HG03520 (cell line): ENCODE data around the gene RBPJL.

Experiments used
- ATAC-seq: cut with Tn5 transposase; IDR thresholded peaks from one replicate; pipeline ENCODE4 v1.9.1; 2021; ENCODE audit warnings: mild to moderate bottlenecking, moderate library complexity; ENCODE audit not compliant: unreplicated experiment

The RBPJL gene

GRCh38 chr20:45292343-45292742 lies 14.3 kb upstream of the RBPJL start:
- ATAC-seq = no peak

DNA sequence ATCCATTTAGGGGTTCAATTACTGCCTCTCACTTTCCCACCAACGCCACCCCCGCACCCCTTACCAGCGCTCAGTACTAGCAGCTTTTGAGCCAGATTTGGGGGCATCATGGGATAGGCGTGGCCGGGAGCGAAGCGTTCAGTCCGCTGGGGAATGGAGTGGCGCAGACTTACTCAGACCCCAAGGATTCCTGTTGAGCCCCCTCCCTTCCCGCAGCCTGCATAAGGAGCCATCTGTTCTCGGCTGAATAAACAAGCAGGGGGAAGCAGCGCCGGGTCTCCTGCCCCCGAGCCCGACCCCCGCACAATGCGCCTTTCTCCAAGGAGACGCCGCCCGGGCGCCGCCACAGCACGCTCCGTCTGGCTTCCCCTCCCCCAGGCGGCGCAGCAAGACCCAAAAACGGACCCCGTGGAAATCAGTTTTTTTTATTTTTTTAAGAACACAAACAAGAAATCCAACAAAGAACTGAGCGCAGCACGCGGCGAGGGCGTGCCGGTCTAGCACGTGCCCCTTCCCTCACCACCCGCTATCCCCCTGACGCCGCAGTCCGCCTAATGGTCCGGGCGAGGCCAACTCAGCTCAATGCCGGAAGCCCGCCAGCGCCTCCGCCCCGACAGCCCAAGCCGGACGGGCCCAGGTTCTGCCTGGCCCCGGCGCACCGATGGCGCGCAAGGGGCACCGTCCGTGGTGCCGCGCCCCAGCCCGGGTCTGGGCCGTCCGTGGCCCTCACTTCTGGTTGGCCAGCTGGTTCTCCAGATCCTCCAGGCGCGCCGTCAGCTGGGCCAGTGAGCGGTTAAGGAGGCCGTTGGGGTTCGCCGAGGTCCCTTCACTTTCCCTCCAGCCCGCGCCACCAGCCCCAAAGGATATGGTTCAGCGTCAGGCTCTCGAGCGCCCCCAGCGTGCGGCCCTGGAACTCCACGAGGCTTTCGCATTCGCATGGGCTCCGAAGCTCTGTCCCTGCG lies 13.3 kb upstream of the RBPJL start:
- peak; percentile 56 for ATAC-seq

DNA sequence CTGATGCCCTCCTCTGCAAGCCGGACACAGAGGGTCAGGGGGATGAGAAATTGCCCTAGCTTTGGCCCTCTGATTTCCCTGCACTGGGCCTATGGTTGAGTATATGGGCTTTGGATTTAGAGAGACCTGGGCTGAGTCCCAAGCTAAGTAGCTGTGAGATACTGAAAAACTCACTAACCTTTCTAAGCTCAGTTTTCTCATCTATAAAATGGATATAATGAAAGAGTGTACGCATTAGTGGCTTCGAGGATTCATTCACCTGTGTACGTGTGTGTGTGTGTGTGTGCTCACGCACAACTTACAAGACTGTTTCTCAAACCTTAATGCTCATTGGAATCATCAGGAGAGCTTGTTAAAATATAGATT lies 12.7 kb upstream of the RBPJL start:
- ATAC-seq = no peak

DNA sequence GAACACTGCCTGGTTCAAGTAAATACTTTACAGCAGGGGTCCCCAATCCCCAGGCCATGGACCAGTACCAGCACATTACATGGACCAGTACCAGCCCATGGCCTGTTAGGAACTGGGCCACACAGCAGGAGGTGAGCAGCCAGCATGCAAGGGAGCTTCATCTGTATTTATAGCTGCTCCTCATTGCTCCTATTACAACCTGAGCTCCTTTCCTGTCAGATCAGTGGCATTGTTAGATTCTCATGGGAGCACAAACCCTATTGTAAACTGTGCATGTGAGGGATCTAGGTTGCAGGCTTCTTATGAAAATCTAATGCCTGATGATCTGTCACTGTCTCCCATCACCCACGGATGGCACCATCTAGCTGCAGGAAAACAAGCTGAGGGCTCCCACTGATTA lies 12.0 kb upstream of the RBPJL start:
- no peak for ATAC-seq

DNA sequence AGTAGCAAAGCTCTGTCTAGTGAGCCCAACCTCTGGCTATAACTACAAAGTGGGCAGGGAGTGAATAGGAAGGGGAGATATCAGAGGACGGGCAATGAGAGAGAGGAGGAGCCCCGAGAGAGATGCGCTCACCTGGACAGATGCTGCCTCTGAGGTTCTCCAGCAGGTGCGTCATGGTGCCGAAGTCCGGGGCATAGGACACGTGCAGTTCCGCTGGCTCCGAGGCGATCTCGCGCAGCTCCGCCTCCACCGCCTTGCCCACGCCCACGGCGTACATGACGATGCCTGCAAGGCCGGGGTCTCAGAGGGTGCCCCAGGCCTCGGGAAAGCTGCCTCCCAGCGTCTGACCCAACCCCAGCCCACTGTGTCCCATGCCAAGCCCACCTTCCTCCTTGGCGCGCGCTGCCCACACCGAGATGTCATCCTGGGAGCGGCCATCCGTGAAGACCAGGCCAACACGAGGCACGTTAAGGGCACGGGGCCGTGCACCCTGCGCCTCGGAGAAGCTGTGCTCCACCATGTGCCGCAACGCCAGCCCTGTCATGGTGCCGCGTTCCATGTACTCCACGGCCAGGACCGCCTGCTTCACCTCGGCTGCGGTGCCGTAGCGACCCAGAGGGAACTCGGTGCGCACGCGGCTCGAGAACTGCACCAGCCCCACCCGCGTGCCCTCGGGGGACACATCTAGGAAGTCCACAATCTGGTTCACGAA lies 8.7 kb upstream of the RBPJL start:
- ATAC-seq = no peak

GRCh38 chr20:45299786-45300185 lies 6.9 kb upstream of the RBPJL start:
- ATAC-seq = no peak

DNA sequence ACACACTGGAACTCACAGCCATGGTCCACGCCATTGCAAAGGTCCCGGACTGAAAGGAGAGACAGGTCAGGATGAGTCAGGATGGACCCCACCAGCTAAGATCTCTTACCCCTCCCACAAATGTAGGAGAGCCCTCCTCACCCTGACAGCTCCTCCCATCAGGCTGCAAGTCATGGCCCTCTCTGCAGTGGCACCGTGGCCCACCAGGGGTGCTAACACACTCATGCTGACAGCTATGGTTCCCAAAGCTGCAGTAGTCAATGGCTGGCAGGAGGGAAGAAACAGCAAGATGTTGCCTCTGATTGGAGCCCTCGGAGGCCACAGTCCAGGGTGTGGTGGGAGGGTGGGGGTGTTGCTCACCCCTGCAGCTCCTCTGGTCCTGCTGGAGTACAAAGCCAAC lies 5.7 kb upstream of the RBPJL start:
- no peak for ATAC-seq

DNA sequence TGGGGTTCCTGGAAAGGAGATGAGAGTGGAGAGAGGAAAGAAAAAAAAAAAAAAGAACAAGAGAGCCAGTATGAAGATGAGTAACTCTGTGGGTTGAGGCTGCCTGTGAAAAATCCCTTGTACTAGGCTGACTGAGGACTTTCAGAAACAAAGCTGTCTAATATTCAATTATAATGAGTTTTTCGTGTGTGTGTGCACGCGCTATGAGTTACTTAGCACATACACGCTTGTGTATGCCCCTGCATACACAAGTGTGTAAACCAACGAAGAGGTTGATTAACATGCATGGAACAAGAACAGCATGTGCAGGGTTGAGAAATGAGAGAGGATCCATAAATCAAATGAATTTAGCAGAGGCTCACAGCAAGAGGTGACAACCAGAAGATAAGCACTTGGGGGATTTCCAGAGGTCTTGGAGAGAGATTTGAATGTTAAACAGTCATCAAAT lies 4.8 kb upstream of the RBPJL start:
- no peak for ATAC-seq

- no peak for ATAC-seq
Observed at GRCh38 chr20:45303586-45304463, 2.8 kb upstream of the RBPJL start.

DNA sequence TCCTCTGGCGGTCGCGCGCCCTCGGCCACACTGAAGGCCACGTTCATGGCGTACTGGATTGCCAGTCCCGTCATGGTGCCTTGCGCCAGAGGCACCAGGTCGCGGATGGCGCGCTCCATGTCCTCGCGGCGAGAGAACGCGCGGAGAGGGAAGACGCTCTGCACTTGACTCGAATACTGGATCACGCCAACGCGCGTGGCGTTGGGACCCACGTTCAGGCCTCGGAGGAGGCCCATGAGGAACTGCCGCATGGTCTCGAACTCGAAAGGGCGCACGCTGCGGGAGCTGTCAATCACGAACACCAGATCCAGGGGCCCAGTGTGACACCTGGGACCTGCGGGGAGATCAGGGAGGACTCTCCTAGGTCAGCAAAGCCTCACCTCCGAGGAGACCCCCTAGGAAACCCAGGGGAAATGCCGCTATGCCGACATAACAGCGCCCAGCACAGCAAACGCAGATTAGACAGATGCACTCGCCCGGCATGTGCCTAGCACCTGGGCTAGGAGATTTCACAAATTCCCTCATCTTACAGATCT lies 2.1 kb upstream of the RBPJL start:
- ATAC-seq = no peak

GRCh38 chr20:45305262-45305661 lies 1.4 kb upstream of the RBPJL start:
- no peak for ATAC-seq

- no peak for ATAC-seq
Observed at GRCh38 chr20:45307076-45307640, 518 bp downstream of the RBPJL start.

- no peak for ATAC-seq
Observed at GRCh38 chr20:45308117-45308778, 1.6 kb downstream of the RBPJL start, which contains the start of gene MATN4. Gene MATN4 (minus strand): TSS chr20:45308299. CDS start chr20:45305582, 2,717 bp downstream.

DNA sequence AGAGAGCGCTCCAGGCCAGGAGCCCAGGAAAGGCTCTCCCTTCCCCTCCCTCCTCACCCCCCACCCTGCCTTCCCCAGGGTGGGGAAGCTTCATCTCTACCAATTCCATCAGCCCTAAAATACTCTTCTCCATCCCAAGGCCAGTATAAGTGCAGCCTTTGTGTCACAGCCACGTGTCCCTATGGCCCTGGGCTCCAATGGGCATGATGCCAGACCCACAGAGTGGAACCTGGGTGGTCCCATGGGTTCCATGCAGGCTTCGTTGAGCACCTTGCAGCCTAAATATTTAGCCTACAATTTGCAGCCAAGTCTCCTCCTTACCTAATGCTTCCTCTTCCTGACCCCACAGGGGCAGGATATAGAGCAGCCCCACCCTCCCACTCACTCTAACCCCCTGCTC lies 2.4 kb downstream of the RBPJL start:
- ATAC-seq = no peak

DNA sequence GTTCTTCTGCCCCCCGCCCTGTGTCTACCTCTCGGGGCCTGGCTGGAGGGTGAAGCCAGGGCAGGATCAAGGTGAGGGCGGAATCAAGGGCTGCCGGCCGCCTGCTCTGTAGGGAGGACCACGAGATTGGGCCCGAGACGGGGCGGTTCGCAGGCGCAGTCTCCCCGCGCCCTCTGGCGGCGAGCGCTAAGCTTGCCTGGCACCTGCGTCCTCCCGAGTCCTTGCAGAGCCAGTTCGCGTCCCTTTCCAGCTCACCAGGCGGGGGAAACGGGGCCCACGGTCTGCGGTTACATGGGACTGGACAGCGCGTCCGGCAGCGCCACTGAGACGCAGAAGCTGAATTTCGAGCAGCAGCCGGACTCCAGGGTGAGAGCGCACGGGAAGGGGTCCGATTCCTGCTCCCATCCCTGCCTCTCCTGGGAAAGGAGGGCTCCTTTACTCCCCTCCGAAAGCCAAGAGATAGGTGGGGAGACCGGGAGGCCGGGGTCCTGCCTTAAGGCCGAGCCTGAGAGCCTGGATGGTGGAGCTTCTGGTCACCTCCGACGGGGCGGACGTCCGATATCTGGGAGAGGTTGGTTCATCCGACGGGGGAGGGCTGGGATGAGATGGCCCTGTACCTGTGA lies 5.1 kb downstream of the RBPJL start:
- no peak for ATAC-seq

DNA sequence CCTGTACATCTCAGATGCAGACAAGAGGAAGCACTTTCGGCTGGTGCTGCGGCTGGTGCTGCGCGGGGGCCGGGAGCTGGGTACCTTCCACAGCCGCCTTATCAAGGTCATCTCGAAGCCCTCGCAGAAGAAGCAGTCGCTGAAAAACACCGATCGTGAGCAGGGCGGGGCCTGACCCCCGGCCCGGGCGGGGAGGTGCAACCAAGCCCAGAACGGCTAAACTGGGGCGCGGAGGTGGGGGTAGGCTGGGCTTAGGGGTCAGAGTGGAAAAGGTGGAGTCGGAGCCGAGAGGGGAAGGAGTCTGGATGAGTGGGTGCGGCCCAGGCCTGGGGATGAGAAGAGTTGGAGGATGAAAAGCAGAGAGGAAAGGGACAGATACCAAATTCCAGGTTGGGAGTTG lies 5.6 kb downstream of the RBPJL start:
- no peak for ATAC-seq

DNA sequence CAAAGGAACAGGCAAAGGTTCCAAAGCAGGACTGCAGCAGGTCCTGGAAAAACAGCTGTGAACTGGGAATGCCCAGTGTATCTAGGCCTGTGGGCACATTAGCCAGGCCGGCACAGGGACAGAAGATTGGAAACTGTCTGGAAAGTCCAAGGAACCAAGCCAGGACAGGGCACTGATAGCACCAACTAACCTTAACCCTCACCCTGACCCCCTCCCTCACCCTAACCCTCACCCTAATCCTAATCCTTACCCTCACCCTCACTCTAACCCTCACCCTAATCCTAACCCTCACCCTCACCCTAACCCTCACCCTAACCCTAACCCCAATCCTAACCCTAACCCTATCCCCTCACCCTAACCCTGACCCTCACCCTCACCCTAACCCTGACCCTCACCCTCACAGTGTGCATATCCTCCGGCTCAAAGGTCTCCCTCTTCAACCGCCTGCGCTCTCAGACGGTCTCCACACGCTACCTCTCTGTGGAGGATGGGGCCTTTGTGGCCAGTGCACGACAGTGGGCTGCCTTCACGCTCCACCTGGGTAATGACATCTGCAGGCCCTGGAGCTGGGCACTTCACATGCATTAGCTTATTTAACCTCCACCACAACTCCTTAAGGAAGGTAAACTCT lies 6.5 kb downstream of the RBPJL start:
- ATAC-seq = no peak

GRCh38 chr20:45313943-45314342 lies 7.3 kb downstream of the RBPJL start:
- ATAC-seq = no peak

- no peak for ATAC-seq
Observed at GRCh38 chr20:45315672-45316071, 9.0 kb downstream of the RBPJL start.
